Keratinocyte (primary cell): ENCODE results near the gene AKR1C4.

Experiments
- CTCF ChIP-seq, 3 experiments: IDR thresholded peaks in 1 of 3; conservative IDR thresholded peaks in 1 of 3; optimal IDR thresholded peaks in 1 of 3; 2 replicates in 2 of 3; 3 replicates in 1 of 3; pipeline versions ENCODE3 to v1.5.1; 2011; ENCODE audit warnings: low read length in 3 of 3, mild to moderate bottlenecking in 3 of 3, moderate library complexity in 2 of 3, control low read depth in 1 of 3, inconsistent platforms in 1 of 3; ENCODE audit not compliant: insufficient read depth in 2 of 3; ENCODE audit errors: extremely low read depth in 1 of 3
- EZH2 ChIP-seq: IDR thresholded peaks from one replicate; pipeline ENCODE4 v1.6.1; 2012; ENCODE audit warnings: inconsistent platforms, mild to moderate bottlenecking, low read length, moderate library complexity

GRCh38 chr10:5254488-5254887 is 57.9 kb downstream of the AKR1C4 start:
- TF ChIP-seq CTCF (optimal IDR thresholded peaks at IDR 0.05 in 1 of 3, IDR thresholded peaks at IDR 0.05 in 1 of 3, conservative IDR thresholded peaks at IDR 0.05 in 1 of 3; ENCODE audit: extremely low read depth in 1 of 3, insufficient read depth in 2 of 3, low read length in 3 of 3) (no peak), EZH2 (no peak)
